ENCODE results near the gene IRF2BP1.

DNA sequence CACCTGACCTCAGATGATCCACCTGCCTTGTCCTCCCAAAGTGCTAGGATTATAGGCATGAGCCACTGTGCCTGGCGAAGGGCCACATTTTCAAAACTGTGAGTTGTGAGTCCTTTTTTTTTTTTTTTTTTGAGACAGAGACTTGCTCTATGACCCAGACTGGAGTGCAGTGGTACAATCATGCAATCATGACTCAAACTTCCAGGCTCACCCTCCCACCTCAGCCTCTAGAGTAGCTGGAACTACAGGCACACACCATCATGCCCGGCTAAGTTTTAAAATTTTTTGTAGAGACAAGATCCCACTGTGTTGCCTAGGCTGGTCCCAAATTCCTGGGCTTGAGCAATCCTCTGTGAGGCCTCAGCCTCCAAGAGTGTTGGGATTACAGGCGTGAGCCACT, 20.3 kb upstream of the IRF2BP1 start:
- TF ChIP-seq, protein P1, sequence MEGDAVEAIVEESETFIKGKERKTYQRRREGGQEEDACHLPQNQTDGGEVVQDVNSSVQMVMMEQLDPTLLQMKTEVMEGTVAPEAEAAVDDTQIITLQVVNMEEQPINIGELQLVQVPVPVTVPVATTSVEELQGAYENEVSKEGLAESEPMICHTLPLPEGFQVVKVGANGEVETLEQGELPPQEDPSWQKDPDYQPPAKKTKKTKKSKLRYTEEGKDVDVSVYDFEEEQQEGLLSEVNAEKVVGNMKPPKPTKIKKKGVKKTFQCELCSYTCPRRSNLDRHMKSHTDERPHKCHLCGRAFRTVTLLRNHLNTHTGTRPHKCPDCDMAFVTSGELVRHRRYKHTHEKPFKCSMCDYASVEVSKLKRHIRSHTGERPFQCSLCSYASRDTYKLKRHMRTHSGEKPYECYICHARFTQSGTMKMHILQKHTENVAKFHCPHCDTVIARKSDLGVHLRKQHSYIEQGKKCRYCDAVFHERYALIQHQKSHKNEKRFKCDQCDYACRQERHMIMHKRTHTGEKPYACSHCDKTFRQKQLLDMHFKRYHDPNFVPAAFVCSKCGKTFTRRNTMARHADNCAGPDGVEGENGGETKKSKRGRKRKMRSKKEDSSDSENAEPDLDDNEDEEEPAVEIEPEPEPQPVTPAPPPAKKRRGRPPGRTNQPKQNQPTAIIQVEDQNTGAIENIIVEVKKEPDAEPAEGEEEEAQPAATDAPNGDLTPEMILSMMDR (IDR thresholded peaks at IDR 0.05 in 8 of 11, conservative IDR thresholded peaks at IDR 0.05 in 3 of 11), result no peak
- no peak for TF ChIP-seq POLR2A (IDR thresholded peaks at IDR 0.05)

Data from spleen (tissue), 7 donors.